HG03066 (cell line): Measurements from ENCODE around the gene SEMA6D.

Source experiments
- ATAC-seq: cut with Tn5 transposase; IDR thresholded peaks from one replicate; pipeline ENCODE4 v1.9.1; 2021; ENCODE audit warnings: low read depth; ENCODE audit not compliant: unreplicated experiment

SEMA6D gene, protein sequence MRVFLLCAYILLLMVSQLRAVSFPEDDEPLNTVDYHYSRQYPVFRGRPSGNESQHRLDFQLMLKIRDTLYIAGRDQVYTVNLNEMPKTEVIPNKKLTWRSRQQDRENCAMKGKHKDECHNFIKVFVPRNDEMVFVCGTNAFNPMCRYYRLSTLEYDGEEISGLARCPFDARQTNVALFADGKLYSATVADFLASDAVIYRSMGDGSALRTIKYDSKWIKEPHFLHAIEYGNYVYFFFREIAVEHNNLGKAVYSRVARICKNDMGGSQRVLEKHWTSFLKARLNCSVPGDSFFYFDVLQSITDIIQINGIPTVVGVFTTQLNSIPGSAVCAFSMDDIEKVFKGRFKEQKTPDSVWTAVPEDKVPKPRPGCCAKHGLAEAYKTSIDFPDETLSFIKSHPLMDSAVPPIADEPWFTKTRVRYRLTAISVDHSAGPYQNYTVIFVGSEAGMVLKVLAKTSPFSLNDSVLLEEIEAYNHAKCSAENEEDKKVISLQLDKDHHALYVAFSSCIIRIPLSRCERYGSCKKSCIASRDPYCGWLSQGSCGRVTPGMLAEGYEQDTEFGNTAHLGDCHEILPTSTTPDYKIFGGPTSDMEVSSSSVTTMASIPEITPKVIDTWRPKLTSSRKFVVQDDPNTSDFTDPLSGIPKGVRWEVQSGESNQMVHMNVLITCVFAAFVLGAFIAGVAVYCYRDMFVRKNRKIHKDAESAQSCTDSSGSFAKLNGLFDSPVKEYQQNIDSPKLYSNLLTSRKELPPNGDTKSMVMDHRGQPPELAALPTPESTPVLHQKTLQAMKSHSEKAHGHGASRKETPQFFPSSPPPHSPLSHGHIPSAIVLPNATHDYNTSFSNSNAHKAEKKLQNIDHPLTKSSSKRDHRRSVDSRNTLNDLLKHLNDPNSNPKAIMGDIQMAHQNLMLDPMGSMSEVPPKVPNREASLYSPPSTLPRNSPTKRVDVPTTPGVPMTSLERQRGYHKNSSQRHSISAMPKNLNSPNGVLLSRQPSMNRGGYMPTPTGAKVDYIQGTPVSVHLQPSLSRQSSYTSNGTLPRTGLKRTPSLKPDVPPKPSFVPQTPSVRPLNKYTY

DNA sequence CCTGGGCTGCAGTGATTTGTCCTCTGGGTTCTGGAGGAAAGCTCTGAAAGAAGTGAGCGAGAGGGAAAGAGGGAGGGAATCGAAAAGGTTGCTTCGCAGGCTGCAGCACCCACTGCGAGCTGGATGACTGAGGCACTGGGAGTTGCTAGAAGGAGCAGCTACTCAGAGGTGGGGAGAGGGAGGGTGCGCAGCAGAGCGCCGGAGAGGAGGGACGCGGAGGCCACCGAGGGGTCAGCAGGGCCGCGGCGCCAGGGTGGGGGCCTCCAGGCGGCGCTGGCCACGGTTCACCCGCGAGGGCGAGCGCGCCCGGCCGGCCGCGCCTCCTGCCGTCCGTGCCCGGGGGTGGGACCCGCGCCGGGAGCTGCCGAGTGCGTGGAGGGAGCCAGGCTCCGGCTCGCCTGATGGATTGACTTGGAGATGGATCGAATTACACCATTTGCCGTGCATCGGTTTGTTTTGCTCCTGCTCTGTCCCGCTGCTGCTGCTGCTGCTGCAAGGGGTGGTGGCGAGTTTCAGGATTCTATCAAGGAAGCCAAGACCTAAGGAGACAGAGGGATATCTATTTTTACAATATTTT, at the start of gene SEMA6D:
Gene SEMA6D (plus strand): TSS at position 470 of the 577 bp plus-strand sequence. CDS start 42,294 bp downstream, outside the sequence.
- ATAC-seq: no peak

DNA sequence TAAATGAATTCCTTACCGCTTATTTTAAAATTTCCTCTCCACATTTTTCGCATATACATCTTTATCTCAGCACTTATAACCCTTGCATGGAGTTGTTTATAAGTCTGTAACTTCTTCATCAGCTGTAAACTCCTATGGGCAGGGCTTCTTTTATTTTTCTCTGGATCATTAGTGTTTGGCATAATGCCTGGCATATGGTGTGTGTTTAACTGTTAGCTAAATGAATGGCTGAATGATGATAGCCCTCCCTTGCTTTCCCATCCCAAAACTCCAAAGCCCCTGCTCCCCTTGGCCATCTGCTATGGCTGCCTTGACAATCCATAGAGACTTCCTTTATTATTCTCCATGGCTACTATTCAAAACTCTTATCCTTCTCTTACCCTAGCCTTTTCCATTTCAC, 48.1 kb upstream of the SEMA6D start:
- ATAC-seq: no peak

DNA sequence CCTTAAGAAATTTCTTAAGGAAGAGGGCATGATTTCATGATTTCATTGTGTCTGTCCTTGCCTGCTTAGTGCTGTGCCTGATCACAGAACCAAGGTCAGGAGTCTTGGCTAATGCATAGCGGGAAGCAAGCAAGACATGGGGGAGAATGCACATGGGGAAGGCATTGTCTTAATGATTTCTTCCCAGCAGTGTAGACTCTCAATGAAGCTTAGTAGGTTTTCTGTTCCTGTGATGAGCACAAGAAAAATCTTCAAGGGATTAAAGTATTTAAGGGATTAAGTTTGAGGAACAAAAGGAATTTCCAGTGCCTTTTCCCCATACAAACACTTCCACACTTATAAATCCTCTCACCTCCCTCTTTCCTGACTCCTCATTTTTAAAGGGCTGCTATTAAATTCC, 46.9 kb upstream of the SEMA6D start:
- no peak for ATAC-seq

DNA sequence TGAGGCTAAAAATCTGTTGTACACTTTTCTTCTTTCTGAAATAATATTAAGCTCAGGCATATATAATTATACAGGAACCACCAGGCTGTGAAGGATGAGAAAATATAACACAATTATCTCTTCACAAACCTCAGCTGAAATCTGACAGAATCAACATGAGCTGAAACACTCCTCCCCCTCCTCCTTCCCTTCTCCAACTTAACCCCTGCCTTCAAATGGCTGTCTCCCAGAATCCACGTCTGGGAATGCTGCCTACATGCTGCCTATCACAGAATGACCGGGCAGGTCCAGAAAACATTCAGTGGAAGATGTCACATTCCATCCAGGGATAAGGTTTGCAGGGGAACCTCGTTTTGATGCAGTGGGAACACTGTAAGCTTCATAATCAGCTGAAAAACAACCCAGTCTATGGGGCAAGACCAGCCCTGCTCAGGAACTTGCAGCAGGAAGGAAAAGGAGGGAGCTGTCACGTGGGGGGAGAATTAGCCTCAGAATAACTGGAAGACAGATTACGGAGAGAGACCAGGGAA, 44.0 kb upstream of the SEMA6D start:
- ATAC-seq: no peak

DNA sequence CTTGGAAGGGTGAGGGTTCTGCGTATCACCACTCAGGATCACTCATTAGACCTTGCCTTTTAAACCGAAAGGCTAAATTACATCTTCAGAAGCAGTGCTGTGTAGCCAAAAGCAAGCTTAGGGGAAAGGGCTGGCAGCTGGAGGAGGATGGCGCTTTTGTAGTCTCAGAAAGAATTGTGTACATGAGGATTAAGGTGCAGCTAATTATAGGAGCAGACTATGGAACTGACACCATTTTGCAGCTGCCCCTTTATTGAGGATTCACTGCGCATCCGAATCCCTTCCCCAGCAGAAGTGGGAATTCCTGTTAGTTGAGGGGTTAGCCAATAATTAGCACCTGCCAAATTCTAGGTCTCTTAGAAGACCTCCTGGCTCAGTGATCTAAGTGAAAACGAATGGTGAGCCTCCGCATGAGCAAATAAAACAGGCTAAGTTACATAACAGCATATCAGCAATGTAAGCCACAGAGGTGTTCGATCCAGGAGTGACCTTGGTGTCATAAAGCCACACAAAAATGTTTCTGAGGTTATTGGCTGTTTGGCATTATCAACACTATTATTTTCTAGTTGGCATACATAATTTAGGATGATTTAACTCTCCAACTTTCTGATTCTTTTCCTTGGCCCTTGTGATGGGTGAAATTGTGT, 42.6 kb upstream of the SEMA6D start:
- ATAC-seq: no peak

DNA sequence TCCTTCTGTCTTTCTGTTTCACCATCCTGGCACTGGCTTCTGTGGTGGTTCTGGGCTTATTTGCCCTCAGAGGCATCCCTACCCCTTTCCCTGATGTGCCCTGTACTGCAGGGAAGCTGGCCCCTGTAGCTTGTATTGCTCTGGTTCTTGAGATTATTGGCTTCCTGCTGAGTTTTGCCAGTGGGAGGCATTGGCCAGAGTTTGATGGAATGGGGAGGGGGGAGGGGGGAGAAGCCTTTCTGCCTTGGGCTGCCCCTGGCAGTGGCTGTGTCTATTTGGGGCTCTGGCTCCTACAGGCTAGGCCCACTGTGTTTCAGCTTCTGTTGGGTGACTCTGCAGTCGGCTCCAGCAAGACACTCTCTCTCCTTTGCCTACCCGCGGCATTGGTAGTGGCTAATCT, 41.6 kb upstream of the SEMA6D start:
- ATAC-seq: no peak

DNA sequence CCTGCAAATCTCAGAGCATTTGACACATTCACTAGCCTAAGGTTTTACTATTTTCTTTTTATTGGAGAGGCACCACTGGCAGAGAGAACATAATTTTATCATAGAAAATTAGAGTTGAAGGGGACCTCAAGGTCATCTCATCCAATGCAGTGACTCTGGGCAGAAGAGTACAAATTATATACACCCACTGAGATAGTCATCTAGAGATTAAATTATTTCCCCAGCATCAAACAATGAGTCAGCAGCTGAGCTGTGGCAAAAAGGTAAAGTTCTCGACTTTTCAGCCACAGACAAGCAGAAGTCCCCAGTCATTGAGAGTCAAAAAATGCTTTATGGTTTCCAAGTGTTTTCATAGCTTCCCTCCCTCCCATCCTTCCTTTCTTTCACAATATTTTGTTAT, 39.3 kb upstream of the SEMA6D start:
- ATAC-seq: no peak

DNA sequence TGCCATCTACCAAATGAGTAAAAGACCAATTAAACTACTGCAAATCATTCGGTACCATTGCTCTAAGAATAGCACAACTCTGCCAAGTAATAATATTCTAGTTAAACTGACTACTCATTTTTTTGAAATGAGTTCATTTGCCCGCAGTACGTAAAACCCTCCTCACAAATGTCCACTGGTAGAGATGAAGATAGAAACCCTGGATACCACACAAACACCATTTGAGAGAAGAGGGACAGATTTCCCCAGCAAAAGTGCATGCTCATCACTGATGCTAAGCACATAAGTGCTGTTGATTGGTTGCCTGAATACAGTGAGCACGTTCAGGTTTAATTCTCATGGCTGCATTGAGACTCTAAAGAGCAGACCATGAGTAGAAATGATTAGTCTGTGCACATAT, 34.6 kb upstream of the SEMA6D start:
- no peak for ATAC-seq

DNA sequence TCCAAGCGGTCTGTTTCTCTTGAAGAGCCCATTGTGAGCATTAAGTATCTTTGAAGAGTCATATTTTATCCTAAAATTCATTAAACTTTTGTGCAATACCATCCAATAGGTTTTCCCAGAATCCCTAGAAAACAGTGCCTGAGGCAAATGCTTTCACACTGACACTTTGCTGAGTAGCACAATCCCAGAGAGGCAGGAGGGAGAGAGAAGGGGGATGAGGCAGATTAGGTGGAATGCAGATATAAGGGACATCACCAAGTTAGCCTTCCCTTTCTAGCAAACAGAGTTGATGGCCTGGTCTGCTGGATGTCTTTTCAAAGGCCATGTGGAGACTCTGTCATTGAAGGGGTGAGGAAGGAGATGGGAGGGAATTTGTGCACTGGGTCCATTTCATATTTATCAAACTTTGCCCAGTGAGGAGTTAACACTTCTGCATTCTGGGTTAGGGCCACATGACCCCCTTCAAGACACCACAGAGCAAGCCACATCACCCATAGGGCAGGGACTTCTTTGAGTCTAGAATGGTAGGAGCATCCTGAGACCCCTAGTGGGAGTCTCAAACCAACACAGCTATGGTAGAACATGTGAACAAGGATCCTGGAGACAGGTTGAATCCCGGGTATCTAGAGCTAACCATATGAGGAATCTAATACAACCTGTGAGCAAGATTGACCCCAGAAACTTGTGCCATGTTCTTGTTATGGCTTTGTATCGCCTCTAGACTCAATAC, 32.0 kb upstream of the SEMA6D start:
- ATAC-seq: no peak

DNA sequence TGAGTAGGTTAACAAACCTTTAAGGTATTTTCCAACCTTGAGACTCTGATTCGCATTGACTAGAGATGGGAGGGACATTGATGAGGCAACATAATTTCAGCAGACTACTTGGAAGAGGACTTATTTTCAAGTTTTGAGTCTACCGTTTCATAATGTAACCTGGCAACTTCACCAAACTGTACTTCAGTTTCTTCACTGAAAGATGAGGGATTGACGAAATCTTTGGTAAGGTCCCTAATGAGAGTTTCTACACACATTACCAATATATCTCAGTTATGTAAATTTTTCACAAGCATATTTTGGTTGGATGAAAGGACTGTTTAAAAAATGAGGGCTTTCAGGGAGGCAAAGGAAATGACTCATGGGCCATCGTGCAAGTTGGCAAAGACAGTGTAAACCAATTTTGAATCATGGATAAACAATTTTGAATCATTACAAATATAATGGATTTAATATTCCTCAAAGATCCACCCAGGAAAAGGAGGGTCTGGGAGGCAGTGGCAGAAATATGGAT, 28.7 kb upstream of the SEMA6D start:
- ATAC-seq: no peak

DNA sequence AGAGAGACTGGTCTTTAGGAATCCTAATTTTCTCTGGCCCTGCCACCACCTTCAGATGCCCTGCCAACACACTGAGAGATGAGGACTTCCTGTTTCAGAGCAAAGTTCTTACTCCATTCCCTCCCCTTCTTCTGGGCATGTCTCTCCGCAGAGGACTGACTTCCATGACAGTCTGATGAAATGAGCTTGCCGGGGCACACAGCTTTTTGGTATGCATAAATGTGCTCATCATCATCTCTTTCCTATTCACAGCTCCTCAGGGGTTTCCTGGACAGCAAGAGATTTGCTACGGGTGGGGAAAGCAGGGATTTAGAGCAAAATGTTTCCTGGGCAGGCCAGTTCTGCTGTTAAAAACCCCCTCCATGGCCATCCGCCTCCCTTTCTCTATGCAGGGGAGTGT, 27.6 kb upstream of the SEMA6D start:
- no peak for ATAC-seq

DNA sequence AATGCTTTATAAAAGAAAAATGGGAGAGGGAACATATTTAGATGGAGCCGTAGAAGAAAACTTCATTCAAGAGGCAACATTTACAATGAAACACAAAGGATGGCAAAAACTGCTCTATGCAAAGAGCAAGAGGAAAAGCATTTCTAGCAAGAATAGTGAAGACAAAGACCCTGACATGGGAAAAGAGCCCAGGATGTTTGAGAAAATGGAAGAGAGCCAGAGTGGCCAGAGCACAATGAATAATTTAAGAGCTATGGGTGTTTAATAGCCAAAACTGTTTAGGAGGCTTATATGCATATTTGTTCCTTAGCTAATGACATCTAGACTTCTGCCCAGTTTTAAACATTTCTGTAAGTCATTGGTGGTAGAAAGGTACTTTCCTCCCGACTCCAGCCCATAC, 25.4 kb upstream of the SEMA6D start:
- no peak for ATAC-seq

DNA sequence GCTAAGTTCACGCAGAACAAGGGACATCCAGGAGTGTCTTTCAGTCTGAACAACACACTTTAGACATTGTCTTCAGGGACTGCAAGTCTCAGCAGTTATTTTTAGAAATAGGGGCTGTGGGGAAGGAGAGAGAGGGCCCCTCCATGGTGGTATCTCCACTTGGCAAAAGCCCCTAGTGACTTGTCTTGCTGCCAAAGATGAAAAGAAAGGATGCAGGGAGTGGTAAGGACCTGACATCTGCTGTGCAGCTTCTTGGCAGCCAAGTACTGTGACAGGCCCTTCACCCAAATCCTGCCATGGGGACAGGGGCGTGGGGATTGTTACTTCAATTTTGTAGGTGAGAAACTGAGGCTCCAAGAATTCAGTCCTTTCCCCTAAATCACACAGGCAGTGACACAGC, 21.0 kb upstream of the SEMA6D start:
- no peak for ATAC-seq

DNA sequence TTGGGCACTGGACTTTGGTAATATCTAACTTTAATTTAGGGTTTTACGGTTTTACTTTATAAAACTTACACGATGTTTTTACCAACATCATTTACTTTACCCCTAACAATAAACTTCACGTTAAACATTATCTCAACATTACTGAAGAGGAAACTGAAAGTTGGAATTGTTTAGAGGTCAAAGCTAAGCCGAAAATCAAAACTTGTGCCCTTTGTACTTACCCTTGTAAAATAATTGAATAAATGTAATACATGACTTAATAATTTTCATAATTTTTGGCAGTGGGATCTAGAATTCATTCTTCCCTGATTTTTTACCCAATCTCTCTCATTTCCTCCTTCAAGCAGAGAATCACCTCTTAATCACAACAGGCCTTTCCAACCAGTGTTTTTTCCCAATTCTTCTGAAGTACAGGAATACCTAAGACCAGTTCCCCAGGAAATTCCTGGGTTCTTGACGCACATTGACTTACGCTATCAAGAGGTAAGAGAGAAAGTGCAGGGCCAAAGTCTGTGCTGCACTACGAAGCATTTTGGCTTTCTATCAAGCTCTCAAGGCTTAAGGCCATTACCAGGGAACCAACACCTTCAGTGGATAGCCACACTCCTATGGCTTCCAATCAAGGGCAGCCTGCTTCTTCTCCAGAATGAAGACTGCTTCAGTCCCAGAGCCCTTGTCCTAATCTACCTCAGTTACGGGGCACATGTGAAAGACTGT, 11.9 kb upstream of the SEMA6D start:
- no peak for ATAC-seq

DNA sequence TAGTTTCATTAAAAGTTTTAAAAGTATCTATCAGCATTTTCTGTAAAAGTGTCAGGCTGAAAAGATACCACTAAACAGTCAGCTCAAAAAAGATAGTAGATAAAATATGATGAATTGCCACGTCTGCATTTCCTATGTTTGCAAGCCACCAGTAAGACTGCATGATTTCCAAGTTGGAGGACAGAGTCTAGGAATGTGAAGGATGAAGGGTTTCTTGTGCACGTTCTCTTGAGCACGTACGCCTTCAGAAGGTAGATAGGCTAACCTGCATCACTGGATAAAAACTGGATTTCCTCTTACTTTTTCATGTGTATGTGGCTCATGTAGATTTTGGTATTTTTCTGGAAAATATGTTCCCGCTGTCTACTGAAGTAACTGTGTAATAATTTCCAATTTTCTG, 9.9 kb upstream of the SEMA6D start:
- ATAC-seq: no peak

DNA sequence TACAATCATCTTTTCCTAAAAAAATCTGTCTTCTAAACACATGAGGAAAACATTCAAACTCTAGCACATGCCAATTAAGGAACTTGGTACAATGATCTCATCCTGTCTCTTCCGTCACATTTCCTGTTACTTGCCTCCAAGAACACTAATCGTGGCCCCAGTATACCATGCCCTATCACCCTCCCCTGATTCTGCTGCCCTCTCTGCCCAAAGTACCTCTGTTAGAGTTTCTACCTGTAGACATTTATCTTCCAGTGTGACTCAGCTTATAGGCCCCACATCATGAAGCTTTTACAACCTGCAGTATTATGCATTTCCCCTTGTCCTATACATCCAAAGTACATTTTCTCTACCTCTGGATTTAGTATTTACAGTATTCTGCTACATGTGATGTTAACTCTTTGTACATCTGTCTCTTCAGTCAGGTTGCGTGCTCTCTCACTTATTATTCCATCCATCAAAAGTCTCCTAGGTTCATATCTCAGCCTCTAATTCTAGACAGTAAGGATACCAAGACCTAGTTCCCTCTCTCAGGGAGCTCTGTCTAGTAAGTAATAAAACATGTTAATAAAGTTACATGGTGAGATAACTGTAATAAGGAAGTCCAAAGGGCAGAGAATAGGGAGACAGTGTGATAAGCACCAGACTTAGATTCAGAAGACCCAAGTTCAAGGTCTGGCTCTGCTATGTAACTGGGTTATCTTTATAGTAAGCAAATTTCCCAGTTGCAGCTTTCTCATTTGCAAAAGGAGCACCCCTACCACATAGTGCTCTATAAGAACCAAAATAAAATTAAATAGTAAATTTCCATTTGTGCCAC, 8.9 kb upstream of the SEMA6D start:
- no peak for ATAC-seq

DNA sequence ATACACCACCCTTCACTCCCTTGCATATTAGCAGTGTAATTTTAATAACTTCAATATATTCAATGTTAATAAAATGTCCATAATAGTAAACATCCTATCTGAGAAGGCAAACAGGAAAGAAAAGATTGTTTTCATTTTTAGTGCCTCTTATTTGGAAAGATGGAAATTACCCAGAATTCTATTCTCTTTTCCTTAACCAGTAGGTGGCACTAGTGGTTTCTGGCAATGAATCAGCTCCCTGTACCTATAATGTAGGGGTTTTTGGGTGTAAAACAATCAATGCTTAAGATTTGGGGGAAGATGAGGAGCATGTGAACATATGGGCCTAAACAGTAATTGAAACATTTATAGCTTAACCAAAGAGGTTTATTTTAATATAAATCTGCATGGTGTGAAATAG, 5.7 kb upstream of the SEMA6D start:
- ATAC-seq: no peak

DNA sequence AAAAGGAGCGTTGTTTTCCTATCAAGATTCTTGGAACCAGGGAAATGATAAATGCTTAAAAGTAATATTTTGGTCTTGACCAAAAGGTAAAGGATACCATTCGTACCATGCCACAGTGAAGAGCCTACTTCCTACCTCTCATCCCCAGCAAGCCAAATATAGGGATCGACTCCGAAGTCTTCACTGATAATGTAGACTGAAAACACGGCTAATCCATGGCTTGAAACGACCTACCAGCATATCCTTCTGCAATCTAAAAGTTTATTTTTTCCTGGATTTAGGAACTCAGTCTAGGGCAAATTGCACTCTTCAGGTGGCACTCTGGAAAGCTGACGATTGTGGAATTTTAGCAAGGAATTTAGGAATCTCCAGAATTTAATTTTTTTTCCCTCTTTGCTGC, 1.9 kb upstream of the SEMA6D start:
- no peak for ATAC-seq
